Gastroesophageal sphincter (tissue), 3 donors: ENCODE measurements around the gene CNTROB.

Source experiments
- CTCF ChIP-seq, 4 experiments: fragments of 200-600 bp in 2 of 4; fragments of 450-650 bp in 2 of 4; sonication (generic) in 1 of 4; IDR thresholded peaks; one replicate each; pipeline ENCODE4 v1.5.1; 2017 to 2019; ENCODE audit warnings: antibody characterized with exemption in 4 of 4, mild to moderate bottlenecking in 2 of 4, moderate library complexity in 2 of 4
- POLR2A ChIP-seq, 2 donors: fragments of 450-650 bp; IDR thresholded peaks; one replicate each; pipeline ENCODE4 v1.6.1; 2017; ENCODE audit warnings: antibody characterized with exemption in 2 of 2, mild to moderate bottlenecking in 2 of 2, moderate library complexity in 1 of 2
- POLR2AphosphoS5 ChIP-seq: sonication (generic); formaldehyde crosslinking; IDR thresholded peaks from one replicate; pipeline ENCODE4 v1.6.1; 2017; ENCODE audit warnings: antibody characterized with exemption

GRCh38 chr17:7903154-7904103, 28.6 kb upstream of the CNTROB start:
- no peak for TF ChIP-seq CTCF (IDR thresholded peaks at IDR 0.05)
- no peak for TF ChIP-seq POLR2AphosphoS5
- TF ChIP-seq POLR2A (IDR thresholded peaks at IDR 0.05) = no peak
